PC-9 (cell line): ENCODE measurements around the gene TBC1D22A. TPM values are rescaled to one million over a fixed set of nuclear protein-coding genes. Genes with fewer than 3 reads are reported as not detected.

Experiments
- BruUV-seq: library from RNA; stranded (reverse); fragments of 400-500 nt; replicated peaks from 2 replicates; lab custom pipeline; 2021; lab: Mats Ljungman, UMichigan
- CTCF ChIA-PET: fragments of 300-600 bp; sonication (Branson Sonifier 250); formaldehyde crosslinking; loops from one replicate; lab custom pipeline; 2022; ENCODE audit warnings: antibody characterized with exemption; lab: Charles Lee
- POLR2A ChIA-PET: fragments of 300-600 bp; sonication (Branson Sonifier 250); formaldehyde crosslinking; loops from one replicate; lab custom pipeline; 2022; ENCODE audit warnings: antibody characterized with exemption; ENCODE audit not compliant: unreplicated experiment; lab: Charles Lee
- DNase-seq, 2 experiments: peaks; one replicate each; pipeline versions ENCODE4 v3.0.0 to v3.0.0-alpha.2; 2015 to 2022; ENCODE audit warnings: mixed read lengths in 1 of 2
- H2AFZ ChIP-seq: fragments of 200-600 bp; sonication (generic); 2 replicates; pipeline ENCODE4 v1.8.1; 2017; ENCODE audit warnings: antibody characterized with exemption
- H3F3A ChIP-seq: fragments of 200-600 bp; sonication (generic); 2 replicates; pipeline ENCODE4 v1.8.1; 2017; ENCODE audit warnings: antibody characterized with exemption, mild to moderate bottlenecking, low read depth; ENCODE audit not compliant: insufficient read depth
- H3K27ac ChIP-seq: fragments of 200-600 bp; sonication (generic); 2 replicates; pipeline ENCODE4 v1.6.1; 2016; ENCODE audit warnings: mixed run types
- H3K27me3 ChIP-seq: fragments of 200-600 bp; sonication (generic); 2 replicates; pipeline ENCODE4 v1.6.1; 2016; ENCODE audit warnings: low read depth, mixed run types; ENCODE audit not compliant: insufficient read depth
- H3K36me3 ChIP-seq: fragments of 200-600 bp; sonication (generic); 2 replicates; pipeline ENCODE4 v1.6.1; 2016; ENCODE audit warnings: low read depth, mixed run types
- H3K4me1 ChIP-seq: fragments of 200-600 bp; sonication (generic); replicated peaks from 2 replicates; pipeline ENCODE4 v1.6.1; 2016; ENCODE audit warnings: mixed run types; ENCODE audit not compliant: insufficient read depth
- H3K4me2 ChIP-seq: fragments of 200-600 bp; sonication (generic); 2 replicates; pipeline ENCODE4 v1.6.1; 2017; ENCODE audit warnings: mixed run types
- H3K4me3 ChIP-seq: fragments of 200-600 bp; sonication (generic); 2 replicates; pipeline ENCODE4 v1.6.1; 2016; ENCODE audit warnings: mixed run types
- H3K79me2 ChIP-seq: fragments of 200-600 bp; sonication (generic); 2 replicates; pipeline ENCODE4 v1.6.1; 2017; ENCODE audit warnings: low read depth, mixed run types
- H3K9me2 ChIP-seq: fragments of 200-600 bp; sonication (generic); 2 replicates; pipeline ENCODE4 v1.8.1; 2017; ENCODE audit warnings: mild to moderate bottlenecking; ENCODE audit not compliant: insufficient read depth
- H3K9me3 ChIP-seq: fragments of 200-600 bp; sonication (generic); 2 replicates; pipeline ENCODE4 v1.8.1; 2016; ENCODE audit warnings: low read depth; ENCODE audit not compliant: insufficient read depth
- H4K20me1 ChIP-seq: fragments of 200-600 bp; sonication (generic); 2 replicates; pipeline ENCODE4 v1.8.1; 2017; ENCODE audit not compliant: insufficient read depth
- CTCF ChIP-seq: fragments of 200-600 bp; sonication (generic); conservative IDR thresholded peaks from 2 replicates; pipeline ENCODE4 v1.6.1; 2017; ENCODE audit warnings: mixed run types, antibody characterized with exemption, mild to moderate bottlenecking, moderate library complexity
- EZH2 ChIP-seq: fragments of 200-600 bp; sonication (generic); IDR thresholded peaks from 2 replicates; pipeline ENCODE4 v1.8.0; 2017; ENCODE audit warnings: antibody characterized with exemption, low read depth
- intact Hi-C: fragments of 100-400 bp; cut with micrococcal nuclease; formaldehyde crosslinking; loops from one replicate; pipeline ENCODE4 v1.10.0; 2022; ENCODE audit not compliant: unreplicated experiment
- total RNA-seq: library from RNA; stranded (reverse); gene quantifications from 2 replicates; pipeline ENCODE4 v1.2.3, GENCODE V29; 2021

Gene TBC1D22A
- total RNA-seq, 1 experiment from 2014 or later = 40.3 TPM

- Histone ChIP-seq H3K4me2 (no peak overlapping the region), H2AFZ (no peak overlapping the region), H3K27ac (no peak overlapping the region), H3K4me3 (no peak overlapping the region), H3K9me3 (no peaks in the 10 kb centered on the region), H3K79me2 (peaks cover 50% of the 10 kb centered on the region), H4K20me1 (peaks cover 57% of the 10 kb centered on the region), H3K9me2 (no peaks in the 10 kb centered on the region), H3F3A (0 out of 2 replicates have a peak, but pooled peaks cover 4% of the 10 kb centered on the region), H3K27me3 (no peaks in the 10 kb centered on the region), H3K4me1 (no peaks in the 10 kb centered on the region), H3K36me3 (0 out of 2 replicates have a peak, but pooled peaks cover 6% of the 10 kb centered on the region)
- ChIA-PET POLR2A (no interaction called here), CTCF (no interaction called here)
- intact Hi-C loops = no loop called here
- TF ChIP-seq CTCF = no peak
- TF ChIP-seq EZH2 = no peak
- BruUV-seq = no TSS peak
- no peak for DNase-seq
These were observed 26.2 kb downstream of the TBC1D22A start for GRCh38 chr22:46788441-46789172.

GRCh38 chr22:46789992-46790391 lies 27.5 kb downstream of the TBC1D22A start:
- Histone ChIP-seq H4K20me1 (peaks cover 45% of the 10 kb centered on the region), H3K9me3 (no peaks in the 10 kb centered on the region), H3K79me2 (peaks cover 36% of the 10 kb centered on the region), H3K27ac (no peak overlapping the region), H3K27me3 (no peaks in the 10 kb centered on the region), H3F3A (no peaks in the 10 kb centered on the region), H2AFZ (no peak overlapping the region), H3K9me2 (no peaks in the 10 kb centered on the region), H3K4me3 (no peak overlapping the region), H3K36me3 (0 out of 2 replicates have a peak, but pooled peaks cover 8% of the 10 kb centered on the region), H3K4me1 (no peaks in the 10 kb centered on the region), H3K4me2 (no peak overlapping the region)
- POLR2A ChIA-PET = no interaction called here
- intact Hi-C loops = no loop called here
- no peak for TF ChIP-seq EZH2
- TF ChIP-seq CTCF = no peak
- no peak for DNase-seq
- BruUV-seq = no TSS peak
- CTCF ChIA-PET = no interaction called here

GRCh38 chr22:46791201-46791731 lies 28.8 kb downstream of the TBC1D22A start:
- Histone ChIP-seq H3K79me2 (peaks cover 23% of the 10 kb centered on the region), H4K20me1 (peaks cover 47% of the 10 kb centered on the region), H3K4me1 (no peaks in the 10 kb centered on the region), H3K27me3 (no peaks in the 10 kb centered on the region), H3K27ac (no peak overlapping the region), H3K4me2 (no peak overlapping the region), H2AFZ (no peak overlapping the region), H3K4me3 (no peak overlapping the region), H3K36me3 (0 out of 2 replicates have a peak, but pooled peaks cover 8% of the 10 kb centered on the region), H3F3A (no peaks in the 10 kb centered on the region), H3K9me2 (no peaks in the 10 kb centered on the region), H3K9me3 (no peaks in the 10 kb centered on the region)
- ChIA-PET POLR2A (no interaction called here), CTCF (no interaction called here)
- DNase-seq = no peak
- intact Hi-C loops = no loop called here
- TF ChIP-seq EZH2 = no peak
- BruUV-seq = no TSS peak
